ENCODE results near the gene ATP9A.

ATP9A gene

DNA sequence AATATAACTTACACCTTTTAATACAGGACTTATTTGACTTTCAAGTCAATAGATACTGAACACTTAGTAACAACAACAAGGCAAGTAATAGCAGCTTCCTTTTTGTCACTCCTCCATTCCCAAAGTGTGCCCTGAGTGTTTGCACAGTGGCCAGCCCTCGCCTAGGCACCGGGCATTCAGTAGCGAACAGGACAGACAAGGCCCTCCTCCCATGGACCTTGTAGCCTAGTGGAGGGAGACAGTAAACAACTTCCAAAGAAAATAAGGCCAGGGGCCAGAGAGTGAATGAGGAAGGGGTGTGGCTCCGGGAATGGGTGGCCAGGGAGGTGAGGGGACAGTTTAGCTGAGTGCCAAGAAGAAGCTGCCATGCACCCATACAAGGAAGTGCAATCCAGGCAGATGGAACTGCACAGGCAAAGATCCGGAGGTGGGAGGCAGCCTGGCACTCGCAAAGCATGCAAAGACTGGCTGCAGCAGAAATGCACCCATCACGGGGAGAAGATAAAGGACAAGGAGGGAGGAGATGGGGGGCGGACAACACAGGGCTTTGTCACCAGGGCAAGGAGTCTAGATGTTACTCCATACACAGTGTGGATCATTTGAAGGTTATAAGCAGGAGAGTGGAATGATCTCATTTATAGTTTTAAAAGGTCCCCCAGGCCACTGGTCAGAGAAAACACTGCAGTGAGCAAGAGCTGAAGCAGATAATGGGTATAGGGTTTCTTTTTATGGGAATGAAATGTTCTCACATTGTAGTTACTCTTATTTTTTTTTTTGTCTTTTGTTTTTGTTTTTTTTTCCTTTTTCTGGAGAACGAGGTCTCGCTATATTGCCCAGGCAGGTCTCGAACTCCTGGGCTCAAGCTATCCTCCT lies 32.2 kb downstream of the ATP9A start (continued):
- TF ChIP-seq, protein P1, sequence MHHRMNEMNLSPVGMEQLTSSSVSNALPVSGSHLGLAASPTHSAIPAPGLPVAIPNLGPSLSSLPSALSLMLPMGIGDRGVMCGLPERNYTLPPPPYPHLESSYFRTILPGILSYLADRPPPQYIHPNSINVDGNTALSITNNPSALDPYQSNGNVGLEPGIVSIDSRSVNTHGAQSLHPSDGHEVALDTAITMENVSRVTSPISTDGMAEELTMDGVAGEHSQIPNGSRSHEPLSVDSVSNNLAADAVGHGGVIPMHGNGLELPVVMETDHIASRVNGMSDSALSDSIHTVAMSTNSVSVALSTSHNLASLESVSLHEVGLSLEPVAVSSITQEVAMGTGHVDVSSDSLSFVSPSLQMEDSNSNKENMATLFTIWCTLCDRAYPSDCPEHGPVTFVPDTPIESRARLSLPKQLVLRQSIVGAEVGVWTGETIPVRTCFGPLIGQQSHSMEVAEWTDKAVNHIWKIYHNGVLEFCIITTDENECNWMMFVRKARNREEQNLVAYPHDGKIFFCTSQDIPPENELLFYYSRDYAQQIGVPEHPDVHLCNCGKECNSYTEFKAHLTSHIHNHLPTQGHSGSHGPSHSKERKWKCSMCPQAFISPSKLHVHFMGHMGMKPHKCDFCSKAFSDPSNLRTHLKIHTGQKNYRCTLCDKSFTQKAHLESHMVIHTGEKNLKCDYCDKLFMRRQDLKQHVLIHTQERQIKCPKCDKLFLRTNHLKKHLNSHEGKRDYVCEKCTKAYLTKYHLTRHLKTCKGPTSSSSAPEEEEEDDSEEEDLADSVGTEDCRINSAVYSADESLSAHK (tag by site-specific recombination; IDR thresholded peaks at IDR 0.05) = peak; percentile 60; the same call in 1 of the 2 replicates
- peak; percentile 74 for TF ChIP-seq GLIS1 (tag by site-specific recombination; IDR thresholded peaks at IDR 0.05)
- TF ChIP-seq, protein P2, sequence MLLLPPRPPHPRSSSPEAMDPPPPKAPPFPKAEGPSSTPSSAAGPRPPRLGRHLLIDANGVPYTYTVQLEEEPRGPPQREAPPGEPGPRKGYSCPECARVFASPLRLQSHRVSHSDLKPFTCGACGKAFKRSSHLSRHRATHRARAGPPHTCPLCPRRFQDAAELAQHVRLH (tag by site-specific recombination; IDR thresholded peaks at IDR 0.05) = 0 out of 2 replicates have a peak, but pooled peaks have one; percentile 53
- TF ChIP-seq ZNF404 (tag by site-specific recombination; IDR thresholded peaks at IDR 0.05) = no peak
- TF ChIP-seq ZNF777 (tag by site-specific recombination; IDR thresholded peaks at IDR 0.05; ENCODE audit: borderline replicate concordance) = no peak
- peak; percentile 87 for TF ChIP-seq ZXDB (tag by site-specific recombination; IDR thresholded peaks at IDR 0.05)
- TF ChIP-seq, protein P3, sequence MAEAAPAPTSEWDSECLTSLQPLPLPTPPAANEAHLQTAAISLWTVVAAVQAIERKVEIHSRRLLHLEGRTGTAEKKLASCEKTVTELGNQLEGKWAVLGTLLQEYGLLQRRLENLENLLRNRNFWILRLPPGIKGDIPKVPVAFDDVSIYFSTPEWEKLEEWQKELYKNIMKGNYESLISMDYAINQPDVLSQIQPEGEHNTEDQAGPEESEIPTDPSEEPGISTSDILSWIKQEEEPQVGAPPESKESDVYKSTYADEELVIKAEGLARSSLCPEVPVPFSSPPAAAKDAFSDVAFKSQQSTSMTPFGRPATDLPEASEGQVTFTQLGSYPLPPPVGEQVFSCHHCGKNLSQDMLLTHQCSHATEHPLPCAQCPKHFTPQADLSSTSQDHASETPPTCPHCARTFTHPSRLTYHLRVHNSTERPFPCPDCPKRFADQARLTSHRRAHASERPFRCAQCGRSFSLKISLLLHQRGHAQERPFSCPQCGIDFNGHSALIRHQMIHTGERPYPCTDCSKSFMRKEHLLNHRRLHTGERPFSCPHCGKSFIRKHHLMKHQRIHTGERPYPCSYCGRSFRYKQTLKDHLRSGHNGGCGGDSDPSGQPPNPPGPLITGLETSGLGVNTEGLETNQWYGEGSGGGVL (tag by site-specific recombination; IDR thresholded peaks at IDR 0.05) = peak; percentile 66
- peak; percentile 54 for TF ChIP-seq ZNF366 (tag by site-specific recombination; conservative IDR thresholded peaks at IDR 0.05)
- 0 out of 2 replicates have a peak, but pooled peaks have one; percentile 19 for TF ChIP-seq ZNF558 (tag by site-specific recombination; IDR thresholded peaks at IDR 0.05)
- TF ChIP-seq, protein P4, sequence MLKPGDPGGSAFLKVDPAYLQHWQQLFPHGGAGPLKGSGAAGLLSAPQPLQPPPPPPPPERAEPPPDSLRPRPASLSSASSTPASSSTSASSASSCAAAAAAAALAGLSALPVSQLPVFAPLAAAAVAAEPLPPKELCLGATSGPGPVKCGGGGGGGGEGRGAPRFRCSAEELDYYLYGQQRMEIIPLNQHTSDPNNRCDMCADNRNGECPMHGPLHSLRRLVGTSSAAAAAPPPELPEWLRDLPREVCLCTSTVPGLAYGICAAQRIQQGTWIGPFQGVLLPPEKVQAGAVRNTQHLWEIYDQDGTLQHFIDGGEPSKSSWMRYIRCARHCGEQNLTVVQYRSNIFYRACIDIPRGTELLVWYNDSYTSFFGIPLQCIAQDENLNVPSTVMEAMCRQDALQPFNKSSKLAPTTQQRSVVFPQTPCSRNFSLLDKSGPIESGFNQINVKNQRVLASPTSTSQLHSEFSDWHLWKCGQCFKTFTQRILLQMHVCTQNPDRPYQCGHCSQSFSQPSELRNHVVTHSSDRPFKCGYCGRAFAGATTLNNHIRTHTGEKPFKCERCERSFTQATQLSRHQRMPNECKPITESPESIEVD (tag by site-specific recombination; IDR thresholded peaks at IDR 0.05) = peak; percentile 88
- no peak for TF ChIP-seq ZBTB7A (tag by site-specific recombination; IDR thresholded peaks at IDR 0.05; ENCODE audit: low read depth)
- TF ChIP-seq, protein P5, sequence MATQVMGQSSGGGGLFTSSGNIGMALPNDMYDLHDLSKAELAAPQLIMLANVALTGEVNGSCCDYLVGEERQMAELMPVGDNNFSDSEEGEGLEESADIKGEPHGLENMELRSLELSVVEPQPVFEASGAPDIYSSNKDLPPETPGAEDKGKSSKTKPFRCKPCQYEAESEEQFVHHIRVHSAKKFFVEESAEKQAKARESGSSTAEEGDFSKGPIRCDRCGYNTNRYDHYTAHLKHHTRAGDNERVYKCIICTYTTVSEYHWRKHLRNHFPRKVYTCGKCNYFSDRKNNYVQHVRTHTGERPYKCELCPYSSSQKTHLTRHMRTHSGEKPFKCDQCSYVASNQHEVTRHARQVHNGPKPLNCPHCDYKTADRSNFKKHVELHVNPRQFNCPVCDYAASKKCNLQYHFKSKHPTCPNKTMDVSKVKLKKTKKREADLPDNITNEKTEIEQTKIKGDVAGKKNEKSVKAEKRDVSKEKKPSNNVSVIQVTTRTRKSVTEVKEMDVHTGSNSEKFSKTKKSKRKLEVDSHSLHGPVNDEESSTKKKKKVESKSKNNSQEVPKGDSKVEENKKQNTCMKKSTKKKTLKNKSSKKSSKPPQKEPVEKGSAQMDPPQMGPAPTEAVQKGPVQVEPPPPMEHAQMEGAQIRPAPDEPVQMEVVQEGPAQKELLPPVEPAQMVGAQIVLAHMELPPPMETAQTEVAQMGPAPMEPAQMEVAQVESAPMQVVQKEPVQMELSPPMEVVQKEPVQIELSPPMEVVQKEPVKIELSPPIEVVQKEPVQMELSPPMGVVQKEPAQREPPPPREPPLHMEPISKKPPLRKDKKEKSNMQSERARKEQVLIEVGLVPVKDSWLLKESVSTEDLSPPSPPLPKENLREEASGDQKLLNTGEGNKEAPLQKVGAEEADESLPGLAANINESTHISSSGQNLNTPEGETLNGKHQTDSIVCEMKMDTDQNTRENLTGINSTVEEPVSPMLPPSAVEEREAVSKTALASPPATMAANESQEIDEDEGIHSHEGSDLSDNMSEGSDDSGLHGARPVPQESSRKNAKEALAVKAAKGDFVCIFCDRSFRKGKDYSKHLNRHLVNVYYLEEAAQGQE (tag by site-specific recombination; IDR thresholded peaks at IDR 0.05) = no peak
- TF ChIP-seq ZNF146 (tag by site-specific recombination; IDR thresholded peaks at IDR 0.05) = 0 out of 2 replicates have a peak, but pooled peaks have one; percentile 6
- TF ChIP-seq, protein P6, sequence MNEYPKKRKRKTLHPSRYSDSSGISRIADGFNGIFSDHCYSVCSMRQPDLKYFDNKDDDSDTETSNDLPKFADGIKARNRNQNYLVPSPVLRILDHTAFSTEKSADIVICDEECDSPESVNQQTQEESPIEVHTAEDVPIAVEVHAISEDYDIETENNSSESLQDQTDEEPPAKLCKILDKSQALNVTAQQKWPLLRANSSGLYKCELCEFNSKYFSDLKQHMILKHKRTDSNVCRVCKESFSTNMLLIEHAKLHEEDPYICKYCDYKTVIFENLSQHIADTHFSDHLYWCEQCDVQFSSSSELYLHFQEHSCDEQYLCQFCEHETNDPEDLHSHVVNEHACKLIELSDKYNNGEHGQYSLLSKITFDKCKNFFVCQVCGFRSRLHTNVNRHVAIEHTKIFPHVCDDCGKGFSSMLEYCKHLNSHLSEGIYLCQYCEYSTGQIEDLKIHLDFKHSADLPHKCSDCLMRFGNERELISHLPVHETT (tag by site-specific recombination; IDR thresholded peaks at IDR 0.05) = peak; percentile 78; the same call in 1 of the 2 replicates
- TF ChIP-seq, protein P7, sequence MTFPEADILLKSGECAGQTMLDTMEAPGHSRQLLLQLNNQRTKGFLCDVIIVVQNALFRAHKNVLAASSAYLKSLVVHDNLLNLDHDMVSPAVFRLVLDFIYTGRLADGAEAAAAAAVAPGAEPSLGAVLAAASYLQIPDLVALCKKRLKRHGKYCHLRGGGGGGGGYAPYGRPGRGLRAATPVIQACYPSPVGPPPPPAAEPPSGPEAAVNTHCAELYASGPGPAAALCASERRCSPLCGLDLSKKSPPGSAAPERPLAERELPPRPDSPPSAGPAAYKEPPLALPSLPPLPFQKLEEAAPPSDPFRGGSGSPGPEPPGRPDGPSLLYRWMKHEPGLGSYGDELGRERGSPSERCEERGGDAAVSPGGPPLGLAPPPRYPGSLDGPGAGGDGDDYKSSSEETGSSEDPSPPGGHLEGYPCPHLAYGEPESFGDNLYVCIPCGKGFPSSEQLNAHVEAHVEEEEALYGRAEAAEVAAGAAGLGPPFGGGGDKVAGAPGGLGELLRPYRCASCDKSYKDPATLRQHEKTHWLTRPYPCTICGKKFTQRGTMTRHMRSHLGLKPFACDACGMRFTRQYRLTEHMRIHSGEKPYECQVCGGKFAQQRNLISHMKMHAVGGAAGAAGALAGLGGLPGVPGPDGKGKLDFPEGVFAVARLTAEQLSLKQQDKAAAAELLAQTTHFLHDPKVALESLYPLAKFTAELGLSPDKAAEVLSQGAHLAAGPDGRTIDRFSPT (tag by site-specific recombination; IDR thresholded peaks at IDR 0.05) = peak; percentile 76; the same call in 1 of the 2 replicates
- TF ChIP-seq REPIN1 (tag by site-specific recombination; IDR thresholded peaks at IDR 0.05; ENCODE audit: low read depth) = 0 out of 2 replicates have a peak, but pooled peaks have one; percentile 81
- TF ChIP-seq, protein P8, sequence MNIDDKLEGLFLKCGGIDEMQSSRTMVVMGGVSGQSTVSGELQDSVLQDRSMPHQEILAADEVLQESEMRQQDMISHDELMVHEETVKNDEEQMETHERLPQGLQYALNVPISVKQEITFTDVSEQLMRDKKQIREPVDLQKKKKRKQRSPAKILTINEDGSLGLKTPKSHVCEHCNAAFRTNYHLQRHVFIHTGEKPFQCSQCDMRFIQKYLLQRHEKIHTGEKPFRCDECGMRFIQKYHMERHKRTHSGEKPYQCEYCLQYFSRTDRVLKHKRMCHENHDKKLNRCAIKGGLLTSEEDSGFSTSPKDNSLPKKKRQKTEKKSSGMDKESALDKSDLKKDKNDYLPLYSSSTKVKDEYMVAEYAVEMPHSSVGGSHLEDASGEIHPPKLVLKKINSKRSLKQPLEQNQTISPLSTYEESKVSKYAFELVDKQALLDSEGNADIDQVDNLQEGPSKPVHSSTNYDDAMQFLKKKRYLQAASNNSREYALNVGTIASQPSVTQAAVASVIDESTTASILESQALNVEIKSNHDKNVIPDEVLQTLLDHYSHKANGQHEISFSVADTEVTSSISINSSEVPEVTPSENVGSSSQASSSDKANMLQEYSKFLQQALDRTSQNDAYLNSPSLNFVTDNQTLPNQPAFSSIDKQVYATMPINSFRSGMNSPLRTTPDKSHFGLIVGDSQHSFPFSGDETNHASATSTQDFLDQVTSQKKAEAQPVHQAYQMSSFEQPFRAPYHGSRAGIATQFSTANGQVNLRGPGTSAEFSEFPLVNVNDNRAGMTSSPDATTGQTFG (tag by site-specific recombination; IDR thresholded peaks at IDR 0.05; ENCODE audit: borderline replicate concordance) = no peak
- TF ChIP-seq, protein P9, sequence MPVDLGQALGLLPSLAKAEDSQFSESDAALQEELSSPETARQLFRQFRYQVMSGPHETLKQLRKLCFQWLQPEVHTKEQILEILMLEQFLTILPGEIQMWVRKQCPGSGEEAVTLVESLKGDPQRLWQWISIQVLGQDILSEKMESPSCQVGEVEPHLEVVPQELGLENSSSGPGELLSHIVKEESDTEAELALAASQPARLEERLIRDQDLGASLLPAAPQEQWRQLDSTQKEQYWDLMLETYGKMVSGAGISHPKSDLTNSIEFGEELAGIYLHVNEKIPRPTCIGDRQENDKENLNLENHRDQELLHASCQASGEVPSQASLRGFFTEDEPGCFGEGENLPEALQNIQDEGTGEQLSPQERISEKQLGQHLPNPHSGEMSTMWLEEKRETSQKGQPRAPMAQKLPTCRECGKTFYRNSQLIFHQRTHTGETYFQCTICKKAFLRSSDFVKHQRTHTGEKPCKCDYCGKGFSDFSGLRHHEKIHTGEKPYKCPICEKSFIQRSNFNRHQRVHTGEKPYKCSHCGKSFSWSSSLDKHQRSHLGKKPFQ (tag by site-specific recombination; IDR thresholded peaks at IDR 0.05) = 0 out of 2 replicates have a peak, but pooled peaks have one; percentile 35

Measured in HEK293 (cell line).